ENCODE data around the gene ACSL3. TPM values are rescaled to one million over a fixed set of nuclear protein-coding genes. Genes with fewer than 3 reads are reported as not detected.

Gene ACSL3
- total RNA-seq, 1 donor from 2014 or later: 144 TPM

DNA sequence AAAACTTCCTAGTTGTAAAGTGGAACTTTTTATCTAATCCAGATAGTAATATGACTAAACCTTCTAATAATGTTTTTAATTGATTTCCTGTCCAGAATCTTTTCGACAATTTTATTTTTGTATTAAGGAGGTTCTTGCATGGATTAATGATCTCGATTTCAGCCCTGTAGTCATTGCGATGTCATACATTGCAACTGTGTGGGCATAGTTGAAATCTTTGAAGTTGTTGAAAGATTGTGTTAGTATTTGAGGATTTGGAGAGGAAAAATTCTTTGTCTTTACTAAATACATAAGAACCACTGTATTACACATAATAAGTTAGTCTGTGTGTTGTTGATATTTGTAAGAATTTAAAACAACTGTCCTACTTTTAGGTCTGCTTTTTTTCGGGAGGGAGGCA, 31.1 kb downstream of the ACSL3 start:
- no peak overlapping the region for H2AFZ ChIP-seq (ENCODE audit: low read depth, low read length)
- FAIRE-seq (peak; percentile 26), DNase-seq (ENCODE audit: low read depth) (peak; percentile 53)
- peaks cover 7% of the 10 kb centered on the region for H3K36me3 Mint-ChIP-seq (ENCODE audit: low read depth, unreplicated experiment)
- peaks cover 84% of the 10 kb centered on the region for H3K79me2 ChIP-seq (ENCODE audit: insufficient read depth, low read length)
- H3K27me3 ChIP-seq (ENCODE audit: insufficient read depth, low read length): no peaks in the 10 kb centered on the region
- no peaks in the 10 kb centered on the region for H3K36me3 ChIP-seq (ENCODE audit: insufficient read depth, low read length)
- no peak for TF ChIP-seq EZH2 (IDR thresholded peaks at IDR 0.05; ENCODE audit: insufficient read depth, low read length)
- TF ChIP-seq, protein P1, sequence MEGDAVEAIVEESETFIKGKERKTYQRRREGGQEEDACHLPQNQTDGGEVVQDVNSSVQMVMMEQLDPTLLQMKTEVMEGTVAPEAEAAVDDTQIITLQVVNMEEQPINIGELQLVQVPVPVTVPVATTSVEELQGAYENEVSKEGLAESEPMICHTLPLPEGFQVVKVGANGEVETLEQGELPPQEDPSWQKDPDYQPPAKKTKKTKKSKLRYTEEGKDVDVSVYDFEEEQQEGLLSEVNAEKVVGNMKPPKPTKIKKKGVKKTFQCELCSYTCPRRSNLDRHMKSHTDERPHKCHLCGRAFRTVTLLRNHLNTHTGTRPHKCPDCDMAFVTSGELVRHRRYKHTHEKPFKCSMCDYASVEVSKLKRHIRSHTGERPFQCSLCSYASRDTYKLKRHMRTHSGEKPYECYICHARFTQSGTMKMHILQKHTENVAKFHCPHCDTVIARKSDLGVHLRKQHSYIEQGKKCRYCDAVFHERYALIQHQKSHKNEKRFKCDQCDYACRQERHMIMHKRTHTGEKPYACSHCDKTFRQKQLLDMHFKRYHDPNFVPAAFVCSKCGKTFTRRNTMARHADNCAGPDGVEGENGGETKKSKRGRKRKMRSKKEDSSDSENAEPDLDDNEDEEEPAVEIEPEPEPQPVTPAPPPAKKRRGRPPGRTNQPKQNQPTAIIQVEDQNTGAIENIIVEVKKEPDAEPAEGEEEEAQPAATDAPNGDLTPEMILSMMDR (IDR thresholded peaks at IDR 0.05; ENCODE audit: insufficient read depth, low read depth, low read length): no peak
- peaks cover 49% of the 10 kb centered on the region for H3K4me1 Mint-ChIP-seq (ENCODE audit: low read depth, unreplicated experiment)
- no peak overlapping the region for H3K27ac Mint-ChIP-seq (ENCODE audit: unreplicated experiment)
- no peak overlapping the region for H3K9ac ChIP-seq (ENCODE audit: low read length)
- H3K9me3 Mint-ChIP-seq (ENCODE audit: unreplicated experiment): no peaks in the 10 kb centered on the region
- H3K4me3 Mint-ChIP-seq (ENCODE audit: unreplicated experiment): no peak overlapping the region
- H3K27ac ChIP-seq (ENCODE audit: low read depth, low read length): no peak overlapping the region
- peak overlapping the region; percentile 4 for H3K4me3 ChIP-seq (ENCODE audit: insufficient read depth, low read depth, low read length)
- H4K20me1 ChIP-seq (ENCODE audit: insufficient read depth, low read length): peaks cover 66% of the 10 kb centered on the region
- peak overlapping the region; percentile 59 for H3K4me2 ChIP-seq (ENCODE audit: low read length)
- H3K27me3 Mint-ChIP-seq (ENCODE audit: low read depth, unreplicated experiment): no peaks in the 10 kb centered on the region
- H3K9me3 ChIP-seq (ENCODE audit: insufficient read depth, low read depth, low read length): no peaks in the 10 kb centered on the region
- H3K4me1 ChIP-seq (ENCODE audit: insufficient read depth, low read length): no peaks in the 10 kb centered on the region

DNA sequence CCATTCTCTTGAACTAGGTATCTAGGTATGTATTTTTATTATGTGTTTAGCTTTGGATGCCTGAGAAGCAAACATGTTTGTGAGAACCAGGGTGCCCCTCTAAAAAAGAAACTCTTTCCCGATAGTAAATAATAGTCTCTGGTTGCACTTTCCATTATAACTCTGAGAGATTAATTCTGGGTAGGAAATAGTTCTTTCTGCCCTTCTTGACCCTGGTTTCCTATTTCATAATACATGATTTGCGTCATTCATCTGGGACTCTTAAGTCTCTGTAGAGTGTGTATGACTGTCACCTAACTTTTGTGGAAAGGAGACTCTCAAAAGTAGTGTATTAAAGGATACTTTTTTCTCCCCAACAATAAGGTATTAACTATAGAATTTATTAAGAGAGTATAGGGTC, 31.5 kb downstream of the ACSL3 start:
- Mint-ChIP-seq H3K4me1 (ENCODE audit: low read depth, unreplicated experiment) (peaks cover 45% of the 10 kb centered on the region), H3K4me3 (ENCODE audit: unreplicated experiment) (no peak overlapping the region), H3K36me3 (ENCODE audit: low read depth, unreplicated experiment) (peaks cover 7% of the 10 kb centered on the region), H3K27me3 (ENCODE audit: low read depth, unreplicated experiment) (no peaks in the 10 kb centered on the region), H3K27ac (ENCODE audit: unreplicated experiment) (no peak overlapping the region), H3K9me3 (ENCODE audit: unreplicated experiment) (no peaks in the 10 kb centered on the region)
- Histone ChIP-seq H3K9ac (ENCODE audit: low read length) (no peak overlapping the region), H3K27ac (ENCODE audit: low read depth, low read length) (no peak overlapping the region), H3K4me1 (ENCODE audit: insufficient read depth, low read length) (no peaks in the 10 kb centered on the region), H3K4me2 (ENCODE audit: low read length) (peak overlapping the region; percentile 59), H2AFZ (ENCODE audit: low read depth, low read length) (no peak overlapping the region), H3K4me3 (ENCODE audit: insufficient read depth, low read depth, low read length) (peak overlapping the region; percentile 4), H3K27me3 (ENCODE audit: insufficient read depth, low read length) (no peaks in the 10 kb centered on the region), H4K20me1 (ENCODE audit: insufficient read depth, low read length) (peaks cover 62% of the 10 kb centered on the region), H3K79me2 (ENCODE audit: insufficient read depth, low read length) (peaks cover 80% of the 10 kb centered on the region), H3K9me3 (ENCODE audit: insufficient read depth, low read depth, low read length) (no peaks in the 10 kb centered on the region), H3K36me3 (ENCODE audit: insufficient read depth, low read length) (no peaks in the 10 kb centered on the region)
- FAIRE-seq (no peak), DNase-seq (ENCODE audit: low read depth) (peak; percentile 41)
- TF ChIP-seq, protein P1 (IDR thresholded peaks at IDR 0.05; ENCODE audit: insufficient read depth, low read depth, low read length): no peak
- no peak for TF ChIP-seq EZH2 (IDR thresholded peaks at IDR 0.05; ENCODE audit: insufficient read depth, low read length)

- Mint-ChIP-seq H3K4me3 (ENCODE audit: unreplicated experiment) (no peak overlapping the region), H3K36me3 (ENCODE audit: low read depth, unreplicated experiment) (peaks cover 7% of the 10 kb centered on the region), H3K4me1 (ENCODE audit: low read depth, unreplicated experiment) (peaks cover 42% of the 10 kb centered on the region), H3K27me3 (ENCODE audit: low read depth, unreplicated experiment) (no peaks in the 10 kb centered on the region), H3K9me3 (ENCODE audit: unreplicated experiment) (no peaks in the 10 kb centered on the region), H3K27ac (ENCODE audit: unreplicated experiment) (no peak overlapping the region)
- H3K4me1 ChIP-seq (ENCODE audit: insufficient read depth, low read length): no peaks in the 10 kb centered on the region
- no peak overlapping the region for H3K4me2 ChIP-seq (ENCODE audit: low read length)
- no peak overlapping the region for H2AFZ ChIP-seq (ENCODE audit: low read depth, low read length)
- H3K36me3 ChIP-seq (ENCODE audit: insufficient read depth, low read length): no peaks in the 10 kb centered on the region
- H3K4me3 ChIP-seq (ENCODE audit: insufficient read depth, low read depth, low read length): no peak overlapping the region
- H3K27me3 ChIP-seq (ENCODE audit: insufficient read depth, low read length): no peaks in the 10 kb centered on the region
- TF ChIP-seq EZH2 (IDR thresholded peaks at IDR 0.05; ENCODE audit: insufficient read depth, low read length): no peak
- TF ChIP-seq, protein P1 (IDR thresholded peaks at IDR 0.05; ENCODE audit: insufficient read depth, low read depth, low read length): no peak
- peaks cover 59% of the 10 kb centered on the region for H4K20me1 ChIP-seq (ENCODE audit: insufficient read depth, low read length)
- H3K27ac ChIP-seq (ENCODE audit: low read depth, low read length): no peak overlapping the region
- H3K79me2 ChIP-seq (ENCODE audit: insufficient read depth, low read length): peaks cover 76% of the 10 kb centered on the region
- DNase-seq (ENCODE audit: low read depth) (no peak), FAIRE-seq (peak; percentile 13)
- no peaks in the 10 kb centered on the region for H3K9me3 ChIP-seq (ENCODE audit: insufficient read depth, low read depth, low read length)
- no peak overlapping the region for H3K9ac ChIP-seq (ENCODE audit: low read length)
Measured at GRCh38 chr2:222892761-222893160, 31.9 kb downstream of the ACSL3 start.

All from astrocyte (in vitro differentiated cells and primary cell).